ENCODE data around the gene PTGR3. TPM values are rescaled to one million over a fixed set of nuclear protein-coding genes. Genes with fewer than 3 reads are reported as not detected.

Gene PTGR3, protein sequence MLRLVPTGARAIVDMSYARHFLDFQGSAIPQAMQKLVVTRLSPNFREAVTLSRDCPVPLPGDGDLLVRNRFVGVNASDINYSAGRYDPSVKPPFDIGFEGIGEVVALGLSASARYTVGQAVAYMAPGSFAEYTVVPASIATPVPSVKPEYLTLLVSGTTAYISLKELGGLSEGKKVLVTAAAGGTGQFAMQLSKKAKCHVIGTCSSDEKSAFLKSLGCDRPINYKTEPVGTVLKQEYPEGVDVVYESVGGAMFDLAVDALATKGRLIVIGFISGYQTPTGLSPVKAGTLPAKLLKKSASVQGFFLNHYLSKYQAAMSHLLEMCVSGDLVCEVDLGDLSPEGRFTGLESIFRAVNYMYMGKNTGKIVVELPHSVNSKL
- total RNA-seq (10 to 100 TPM; 10.4 to 45.5 (median 19.3) TPM), polyA plus RNA-seq (10 to 100 TPM in 2 of 3 donors, 1 to 10 TPM in 1; 9.9 to 13.8 (median 10.6) TPM)
- long read RNA-seq, donor 1, full-length matches to known transcripts: 6 of 6 reads
- long read RNA-seq, donor 1, partial matches to known transcripts: 0 of 6 reads
- long read RNA-seq, donor 1, other reads (novel, unspliced or antisense): 0 of 6 reads
- long read RNA-seq, donor 2, full-length matches to known transcripts: 9 of 9 reads
- long read RNA-seq, donor 2, partial matches to known transcripts: 0 of 9 reads
- long read RNA-seq, donor 2, other reads (novel, unspliced or antisense): 0 of 9 reads
- long read RNA-seq, donor 3, full-length matches to known transcripts: 7 of 7 reads
- long read RNA-seq, donor 3, partial matches to known transcripts: 0 of 7 reads
- long read RNA-seq, donor 3, other reads (novel, unspliced or antisense): 0 of 7 reads
- long read RNA-seq, donor 4: 0 reads
- long read RNA-seq, donor 5, full-length matches to known transcripts: 13 of 13 reads
- long read RNA-seq, donor 5, partial matches to known transcripts: 0 of 13 reads
- long read RNA-seq, donor 5, other reads (novel, unspliced or antisense): 0 of 13 reads
- long read RNA-seq, donor 6, full-length matches to known transcripts: 18 of 18 reads
- long read RNA-seq, donor 6, partial matches to known transcripts: 0 of 18 reads
- long read RNA-seq, donor 6, other reads (novel, unspliced or antisense): 0 of 18 reads
- long read RNA-seq, donor 7, full-length matches to known transcripts: 9 of 9 reads
- long read RNA-seq, donor 7, partial matches to known transcripts: 0 of 9 reads
- long read RNA-seq, donor 7, other reads (novel, unspliced or antisense): 0 of 9 reads
- long read RNA-seq, donor 8, full-length matches to known transcripts: 7 of 7 reads
- long read RNA-seq, donor 8, partial matches to known transcripts: 0 of 7 reads
- long read RNA-seq, donor 8, other reads (novel, unspliced or antisense): 0 of 7 reads
- long read RNA-seq, donor 9, full-length matches to known transcripts: 2 of 2 reads
- long read RNA-seq, donor 9, partial matches to known transcripts: 0 of 2 reads
- long read RNA-seq, donor 9, other reads (novel, unspliced or antisense): 0 of 2 reads
- long read RNA-seq, donor 10, full-length matches to known transcripts: 1 of 1 reads
- long read RNA-seq, donor 10, partial matches to known transcripts: 0 of 1 reads
- long read RNA-seq, donor 10, other reads (novel, unspliced or antisense): 0 of 1 reads

DNA sequence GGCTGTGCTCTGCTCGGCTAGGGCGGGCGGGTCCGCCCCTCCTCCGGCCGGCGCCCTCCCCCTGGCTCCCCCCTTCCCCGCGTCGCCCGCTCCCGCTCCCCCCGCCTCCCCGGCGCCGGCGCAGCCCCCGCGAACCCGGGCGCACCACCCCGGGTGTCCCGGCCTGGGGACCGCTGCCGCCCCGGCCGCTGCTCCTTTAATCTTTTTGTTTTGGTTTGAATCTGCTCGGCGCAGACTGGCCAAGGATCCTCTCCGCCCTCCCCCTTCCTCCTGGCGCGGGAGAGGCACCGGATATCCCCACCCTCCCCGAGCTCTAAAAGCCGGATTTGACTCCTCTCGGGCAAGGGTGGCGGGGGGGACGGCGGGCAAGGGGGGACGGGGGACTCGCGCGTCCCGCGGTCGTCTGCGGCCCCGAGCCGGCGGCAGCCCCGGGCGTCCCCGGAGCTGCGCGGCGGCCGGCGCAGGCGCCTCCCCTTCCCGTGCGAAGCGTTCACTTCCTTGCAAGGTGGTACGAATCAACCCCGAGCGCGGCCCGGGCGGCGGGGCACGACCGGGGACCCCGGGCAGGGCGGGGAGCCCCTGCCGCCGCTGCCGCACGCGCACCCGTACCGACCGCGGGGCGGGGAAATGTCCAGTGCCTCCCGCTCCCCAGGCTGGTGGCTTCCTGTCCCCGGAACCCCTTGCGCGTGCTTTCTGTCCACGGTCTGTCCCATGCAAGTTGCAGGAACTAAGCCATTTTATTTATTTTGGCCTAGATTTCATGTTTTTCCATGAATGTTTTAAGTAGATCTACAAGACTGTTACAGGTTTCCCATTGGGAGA is at the start of gene PTGR3:
Gene PTGR3 (minus strand): TSS at position 11 of the 822 bp plus-strand sequence. CDS start 81 bp downstream, outside the sequence.
- Histone ChIP-seq H3K9me3 (no peaks in the 10 kb centered on the region), H3K36me3 (no peaks in the 10 kb centered on the region), H3K4me1 (peaks cover 43 to 65% (median 57%) of the 10 kb centered on the region in 4 donors), H3K27ac (peak within 1 kb of the TSS; percentile 96 to 99 (median 98)), H3K27me3 (peaks cover 0 to 7% (median 0%) of the 10 kb centered on the region in 3 donors), H3K4me3 (peak within 1 kb of the TSS; percentile 80 to 97 (median 89))
- WGBS, 5 donors: 0 to 2% (median 0%) methylated on average over 18 to 88 of the region's 88 CpGs
- intact Hi-C loops (cut with DNase I; ENCODE audit: low total_unique reads): no loop called here
- DNase-seq: peak; percentile 78 to 94
- TF ChIP-seq, protein P1, sequence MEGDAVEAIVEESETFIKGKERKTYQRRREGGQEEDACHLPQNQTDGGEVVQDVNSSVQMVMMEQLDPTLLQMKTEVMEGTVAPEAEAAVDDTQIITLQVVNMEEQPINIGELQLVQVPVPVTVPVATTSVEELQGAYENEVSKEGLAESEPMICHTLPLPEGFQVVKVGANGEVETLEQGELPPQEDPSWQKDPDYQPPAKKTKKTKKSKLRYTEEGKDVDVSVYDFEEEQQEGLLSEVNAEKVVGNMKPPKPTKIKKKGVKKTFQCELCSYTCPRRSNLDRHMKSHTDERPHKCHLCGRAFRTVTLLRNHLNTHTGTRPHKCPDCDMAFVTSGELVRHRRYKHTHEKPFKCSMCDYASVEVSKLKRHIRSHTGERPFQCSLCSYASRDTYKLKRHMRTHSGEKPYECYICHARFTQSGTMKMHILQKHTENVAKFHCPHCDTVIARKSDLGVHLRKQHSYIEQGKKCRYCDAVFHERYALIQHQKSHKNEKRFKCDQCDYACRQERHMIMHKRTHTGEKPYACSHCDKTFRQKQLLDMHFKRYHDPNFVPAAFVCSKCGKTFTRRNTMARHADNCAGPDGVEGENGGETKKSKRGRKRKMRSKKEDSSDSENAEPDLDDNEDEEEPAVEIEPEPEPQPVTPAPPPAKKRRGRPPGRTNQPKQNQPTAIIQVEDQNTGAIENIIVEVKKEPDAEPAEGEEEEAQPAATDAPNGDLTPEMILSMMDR (IDR thresholded peaks at IDR 0.05): no peak
- TF ChIP-seq POLR2A (IDR thresholded peaks at IDR 0.05) (no peak), POLR2AphosphoS5 (IDR thresholded peaks at IDR 0.05) (peak in 2 of 3 donors; percentile 32 to 43), EP300 (IDR thresholded peaks at IDR 0.05) (no peak)

GRCh38 chr18:75257605-75258004 is 48.7 kb upstream of the PTGR3 start:
- H3K4me3 ChIP-seq: no peak overlapping the region
- H3K9me3 ChIP-seq: no peaks in the 10 kb centered on the region
- whole genome bisulfite sequencing, 5 donors: 85 to 91% (median 87%) methylated on average over 12 to 14 of the region's 14 CpGs
- intact Hi-C loops (cut with DNase I; ENCODE audit: low total_unique reads): no loop called here
- no peak overlapping the region for H3K27ac ChIP-seq
- peaks cover 0 to 69% (median 25%) of the 10 kb centered on the region in 4 donors for H3K4me1 ChIP-seq
- DNase-seq: no peak
- no peak for TF ChIP-seq POLR2AphosphoS5 (IDR thresholded peaks at IDR 0.05)
- TF ChIP-seq EP300 (IDR thresholded peaks at IDR 0.05): no peak
- TF ChIP-seq, protein P1 (IDR thresholded peaks at IDR 0.05): no peak
- no peak for TF ChIP-seq POLR2A (IDR thresholded peaks at IDR 0.05)
- no peaks in the 10 kb centered on the region for H3K27me3 ChIP-seq
- H3K36me3 ChIP-seq: no peaks in the 10 kb centered on the region

- intact Hi-C loops (cut with DNase I; ENCODE audit: low total_unique reads): no loop called here
- Histone ChIP-seq H3K27ac (no peak overlapping the region), H3K9me3 (no peaks in the 10 kb centered on the region), H3K36me3 (no peaks in the 10 kb centered on the region), H3K4me3 (no peak overlapping the region), H3K27me3 (no peaks in the 10 kb centered on the region), H3K4me1 (peaks cover 0 to 78% (median 28%) of the 10 kb centered on the region in 4 donors)
- TF ChIP-seq, protein P1 (IDR thresholded peaks at IDR 0.05): no peak
- TF ChIP-seq EP300 (IDR thresholded peaks at IDR 0.05) (no peak), POLR2A (IDR thresholded peaks at IDR 0.05) (no peak), POLR2AphosphoS5 (IDR thresholded peaks at IDR 0.05) (no peak)
- DNase-seq: no peak
Measured at GRCh38 chr18:75256376-75256775, 47.4 kb upstream of the PTGR3 start.
